Measurements from ENCODE around the gene CRB2.
A peak's percentile ranks its signal among the peaks of the same experiment; 100 is the strongest.
"Not testable (repeated sequence)": the region's sequence is repeated elsewhere in the genome, so short reads cannot be mapped to it uniquely, and the experiment has no call there.

Gene CRB2

GRCh38 chr9:123380852-123381705 lies 25.1 kb downstream of the CRB2 start:
- no peak for DNase-seq (ENCODE audit: low spot score)

GRCh38 chr9:123382653-123383511 lies 26.9 kb downstream of the CRB2 start:
- no peak for DNase-seq (ENCODE audit: low spot score)

- no peak for DNase-seq (ENCODE audit: low spot score)
Measured at GRCh38 chr9:123383512-123384170, 27.6 kb downstream of the CRB2 start.

GRCh38 chr9:123387686-123388085 lies 31.7 kb downstream of the CRB2 start:
- DNase-seq (ENCODE audit: low spot score): no peak

GRCh38 chr9:123389070-123389469 lies 33.1 kb downstream of the CRB2 start:
- no peak for DNase-seq (ENCODE audit: low spot score)

- DNase-seq (ENCODE audit: low spot score): no peak
Measured at GRCh38 chr9:123389698-123390097, 33.7 kb downstream of the CRB2 start.

GRCh38 chr9:123390337-123391135 lies 34.5 kb downstream of the CRB2 start:
- DNase-seq (ENCODE audit: low spot score): no peak

GRCh38 chr9:123391233-123391632 lies 35.2 kb downstream of the CRB2 start:
- no peak for DNase-seq (ENCODE audit: low spot score)

GRCh38 chr9:123391946-123392345 lies 35.9 kb downstream of the CRB2 start:
- DNase-seq (ENCODE audit: low spot score): no peak

GRCh38 chr9:123392802-123393201 lies 36.8 kb downstream of the CRB2 start:
- DNase-seq (ENCODE audit: low spot score): no peak

GRCh38 chr9:123394291-123395235 lies 38.6 kb downstream of the CRB2 start:
- no peak for DNase-seq (ENCODE audit: low spot score)

- no peak for DNase-seq (ENCODE audit: low spot score)
Measured at GRCh38 chr9:123395276-123395688, 39.3 kb downstream of the CRB2 start.

- DNase-seq (ENCODE audit: low spot score): no peak
Measured at GRCh38 chr9:123395689-123396511, 39.9 kb downstream of the CRB2 start.

GRCh38 chr9:123397975-123398374 lies 42.0 kb downstream of the CRB2 start:
- DNase-seq (ENCODE audit: low spot score): no peak

GRCh38 chr9:123398938-123399337 lies 42.9 kb downstream of the CRB2 start:
- DNase-seq (ENCODE audit: low spot score): not testable (repeated sequence)

- DNase-seq (ENCODE audit: low spot score): peak; percentile 20
Measured at GRCh38 chr9:123399803-123400378, 43.9 kb downstream of the CRB2 start.

GRCh38 chr9:123400926-123401503 lies 45.0 kb downstream of the CRB2 start:
- no peak for DNase-seq (ENCODE audit: low spot score)

GRCh38 chr9:123401879-123402513 lies 46.0 kb downstream of the CRB2 start:
- no peak for DNase-seq (ENCODE audit: low spot score)

All from hematopoietic multipotent progenitor cell treated with erythropoietin and hydrocortisone succinate and interleukin-3 and kit ligand, for 17 days (in vitro differentiated cells).